Spleen (tissue), 11 donors: ENCODE data around the gene THSD4. TPM values are rescaled to one million over a fixed set of nuclear protein-coding genes. Genes with fewer than 3 reads are reported as not detected.
"Not testable (repeated sequence)": the region's sequence is repeated elsewhere in the genome, so short reads cannot be mapped to it uniquely, and the experiment has no call there.

Experiments
- DNase-seq: peaks from one replicate; pipeline ENCODE4 v3.0.0-alpha.2; 2020
- H3K27ac ChIP-seq, 8 donors: fragments of 200-600 bp; sonication (generic) in 7 of 8; 1 replicate in 4 of 8; 2 replicates in 4 of 8; pipeline versions ENCODE4 v1.5.0 to v1.8.0; 2016 to 2021; ENCODE audit warnings: inconsistent platforms in 4 of 8, mild to moderate bottlenecking in 4 of 8, moderate library complexity in 1 of 8
- H3K27me3 ChIP-seq, 7 donors: fragments of 200-600 bp; sonication (generic) in 6 of 7; replicated peaks in 1 of 7; 1 replicate in 4 of 7; 2 replicates in 3 of 7; pipeline versions ENCODE4 v1.5.0 to v1.8.0; 2016 to 2021; ENCODE audit warnings: inconsistent platforms in 3 of 7, mild to moderate bottlenecking in 1 of 7
- H3K36me3 ChIP-seq, 6 donors: fragments of 200-600 bp; sonication (generic) in 5 of 6; 1 replicate in 4 of 6; 2 replicates in 2 of 6; pipeline versions ENCODE4 v1.5.0 to v1.8.0; 2016 to 2021; ENCODE audit warnings: inconsistent platforms in 2 of 6
- H3K4me1 ChIP-seq, 6 donors: fragments of 200-600 bp; sonication (generic) in 5 of 6; 1 replicate in 3 of 6; 2 replicates in 3 of 6; pipeline versions ENCODE4 v1.5.0 to v1.8.0; 2016 to 2021; ENCODE audit warnings: inconsistent platforms in 3 of 6
- H3K4me3 ChIP-seq, 8 donors: fragments of 200-600 bp; sonication (generic) in 7 of 8; 1 replicate in 4 of 8; 2 replicates in 4 of 8; pipeline versions ENCODE4 v1.5.0 to v1.8.0; 2016 to 2021; ENCODE audit warnings: inconsistent platforms in 4 of 8, mild to moderate bottlenecking in 4 of 8, moderate library complexity in 2 of 8
- H3K9me3 ChIP-seq, 8 donors: fragments of 200-600 bp; sonication (generic) in 7 of 8; 1 replicate in 4 of 8; 2 replicates in 4 of 8; pipeline versions ENCODE4 v1.5.0 to v1.8.0; 2016 to 2021; ENCODE audit warnings: inconsistent platforms in 4 of 8
- POLR2A ChIP-seq, 3 donors: fragments of 450-650 bp; IDR thresholded peaks; one replicate each; pipeline ENCODE4 v1.5.1; 2017; ENCODE audit warnings: antibody characterized with exemption in 3 of 3, mild to moderate bottlenecking in 1 of 3
- POLR2AphosphoS5 ChIP-seq, 3 donors: sonication (generic); formaldehyde crosslinking; IDR thresholded peaks; one replicate each; pipeline ENCODE4 v1.5.1; 2017; ENCODE audit warnings: antibody characterized with exemption in 3 of 3
- WGBS, 5 donors: extraction: QIAGEN DNeasy Blood & Tissue Kit in 3 of 5; methylation state at CpG; one replicate each; pipeline versions ENCODE4 v1.1.5 to v1.1.7; 2013 to 2018; 5-methylcytosine and 5-hydroxymethylcytosine counted together
- intact Hi-C: fragments of 100-400 bp; cut with DNase I; formaldehyde crosslinking; loops from one replicate; pipeline ENCODE4 v1.15.0; 2023; ENCODE audit warnings: low total_unique reads
- polyA plus RNA-seq, 3 donors: library from polyadenylated mRNA; stranded (reverse); fragments of 200-250 nt; gene quantifications; one replicate each; pipeline ENCODE4 v1.2.1, GENCODE V29; 2013
- total RNA-seq, 7 donors: library from RNA; depleted of rRNA in 3 of 7; stranded (reverse); fragments of >200 nt in 3 of 7; fragmentation: NEBNext Ultra II Directional in 4 of 7; extraction: Animal tissue kit (Norgen Biotek cat#: 25700) in 4 of 7; gene quantifications; one replicate each; pipeline versions ENCODE4 v1.1.0 to v1.2.1, GENCODE V29; 2016 to 2021
- TF ChIP-seq, protein P1 (sequence below), 11 experiments: fragments of 200-600 bp in 7 of 11; fragments of 450-650 bp in 4 of 11; sonication (generic) in 4 of 11; IDR thresholded peaks in 8 of 11; conservative IDR thresholded peaks in 3 of 11; 1 replicate in 7 of 11; 2 replicates in 4 of 11; pipeline versions ENCODE4 v1.4.0 to v1.8.0; 2016 to 2021; ENCODE audit warnings: antibody characterized with exemption in 11 of 11, inconsistent platforms in 4 of 11, mild to moderate bottlenecking in 1 of 11
- donor health status: healthy with polysubstance abuse.
- donor health status: DM: no; HTN: no; CAD: no; lungs with moderate emphysema.
- donor health status: DM: no; HTN: no; CAD: no.
- donor health status: Bipolar disorder and iron deficiency.
- donor health status: healthy.
- donor health status: DM: no; HTN: no; CAD: no.
- donor health status: DM: yes; HTN: yes; CAD: no.

THSD4 gene
- total and polyA plus RNA-seq, 10 donors, result 0.29 to 11.3 (median 3.4) TPM

DNA sequence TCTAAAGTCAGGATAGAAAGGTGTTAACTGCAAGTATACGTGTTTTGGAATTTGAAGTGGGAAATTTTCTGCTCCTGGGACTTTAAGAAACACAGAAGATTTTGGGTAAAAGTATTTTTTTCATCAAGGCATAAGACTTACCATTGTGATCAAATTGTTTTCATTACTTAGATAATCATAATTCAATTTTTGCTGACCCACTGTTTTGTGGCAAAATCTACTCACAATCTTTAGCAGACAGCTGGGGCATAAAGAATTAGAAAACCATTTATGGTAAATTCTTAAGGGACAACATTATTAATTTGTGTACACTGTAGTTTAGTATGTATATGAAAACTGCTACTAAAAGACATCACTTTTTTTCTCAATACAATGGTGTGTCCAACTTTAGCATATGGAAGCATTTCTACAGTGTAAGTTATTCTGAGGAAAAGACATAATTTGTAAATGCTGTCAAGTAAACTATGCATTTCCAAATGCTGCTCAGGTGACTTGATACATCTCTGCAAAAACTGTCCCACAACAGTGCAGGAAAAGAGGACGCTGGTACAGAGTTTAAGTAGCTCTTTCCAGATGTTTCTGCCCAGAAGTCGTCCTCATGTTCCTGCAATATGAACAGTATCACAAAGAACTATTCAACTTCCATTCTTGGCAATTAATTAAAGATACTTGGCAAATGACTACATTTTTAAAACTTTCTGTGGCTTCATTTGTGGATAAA, 52.3 kb downstream of the THSD4 start:
- 50 to 73% (median 62%) methylated on average over 3 of the region's 3 CpGs for WGBS, 5 donors
- no peaks in the 10 kb centered on the region for H3K4me1 ChIP-seq
- no peaks in the 10 kb centered on the region for H3K36me3 ChIP-seq
- no peak overlapping the region for H3K4me3 ChIP-seq
- H3K9me3 ChIP-seq, result peaks cover 0 to 29% (median 22%) of the 10 kb centered on the region in 8 donors
- TF ChIP-seq POLR2A (IDR thresholded peaks at IDR 0.05), result no peak
- TF ChIP-seq, protein P1, sequence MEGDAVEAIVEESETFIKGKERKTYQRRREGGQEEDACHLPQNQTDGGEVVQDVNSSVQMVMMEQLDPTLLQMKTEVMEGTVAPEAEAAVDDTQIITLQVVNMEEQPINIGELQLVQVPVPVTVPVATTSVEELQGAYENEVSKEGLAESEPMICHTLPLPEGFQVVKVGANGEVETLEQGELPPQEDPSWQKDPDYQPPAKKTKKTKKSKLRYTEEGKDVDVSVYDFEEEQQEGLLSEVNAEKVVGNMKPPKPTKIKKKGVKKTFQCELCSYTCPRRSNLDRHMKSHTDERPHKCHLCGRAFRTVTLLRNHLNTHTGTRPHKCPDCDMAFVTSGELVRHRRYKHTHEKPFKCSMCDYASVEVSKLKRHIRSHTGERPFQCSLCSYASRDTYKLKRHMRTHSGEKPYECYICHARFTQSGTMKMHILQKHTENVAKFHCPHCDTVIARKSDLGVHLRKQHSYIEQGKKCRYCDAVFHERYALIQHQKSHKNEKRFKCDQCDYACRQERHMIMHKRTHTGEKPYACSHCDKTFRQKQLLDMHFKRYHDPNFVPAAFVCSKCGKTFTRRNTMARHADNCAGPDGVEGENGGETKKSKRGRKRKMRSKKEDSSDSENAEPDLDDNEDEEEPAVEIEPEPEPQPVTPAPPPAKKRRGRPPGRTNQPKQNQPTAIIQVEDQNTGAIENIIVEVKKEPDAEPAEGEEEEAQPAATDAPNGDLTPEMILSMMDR (IDR thresholded peaks at IDR 0.05 in 8 of 11, conservative IDR thresholded peaks at IDR 0.05 in 3 of 11), result no peak
- TF ChIP-seq POLR2AphosphoS5 (IDR thresholded peaks at IDR 0.05), result no peak
- intact Hi-C loops, result no loop called here
- no peak overlapping the region for H3K27ac ChIP-seq
- H3K27me3 ChIP-seq, result peaks cover 0 to 9% (median 0%) of the 10 kb centered on the region in 7 donors
- DNase-seq, result no peak

DNA sequence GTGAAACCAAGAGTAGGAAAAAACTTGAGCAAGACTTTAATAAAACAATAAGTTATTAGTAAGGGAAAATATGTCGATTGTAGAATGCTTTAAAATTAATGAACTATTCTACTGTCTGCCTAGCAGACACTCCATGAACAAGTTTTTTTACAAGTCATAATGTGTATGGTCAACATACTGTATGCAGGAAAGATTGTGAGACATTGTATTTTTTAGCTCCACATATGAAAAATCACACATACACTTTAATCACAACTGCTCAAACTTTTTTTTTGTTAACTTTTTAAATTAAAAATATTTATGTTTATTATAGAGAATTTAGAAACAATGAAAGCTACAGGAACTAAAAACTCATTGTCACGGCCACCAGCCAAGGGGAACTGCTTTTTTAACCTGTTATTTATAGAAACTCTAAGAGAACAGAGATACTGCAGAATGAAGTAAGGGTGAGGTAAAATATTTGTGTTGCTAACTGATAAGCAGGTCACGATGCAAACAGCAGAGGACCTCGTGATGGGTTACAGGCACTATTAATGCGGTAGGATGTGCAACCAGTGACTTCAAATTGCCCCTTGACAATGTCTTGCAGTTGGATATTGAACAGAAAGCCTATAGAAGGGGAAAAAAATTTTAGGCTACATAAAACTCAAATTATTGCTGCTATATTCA, 53.0 kb downstream of the THSD4 start:
- no peak for DNase-seq
- Histone ChIP-seq H3K36me3 (no peaks in the 10 kb centered on the region), H3K4me1 (no peaks in the 10 kb centered on the region), H3K4me3 (no peak overlapping the region), H3K27me3 (peaks cover 0 to 9% (median 0%) of the 10 kb centered on the region in 7 donors), H3K27ac (no peak overlapping the region), H3K9me3 (peaks cover 0 to 30% (median 20%) of the 10 kb centered on the region in 8 donors)
- TF ChIP-seq POLR2A (IDR thresholded peaks at IDR 0.05) (no peak), POLR2AphosphoS5 (IDR thresholded peaks at IDR 0.05) (no peak)
- TF ChIP-seq, protein P1 (IDR thresholded peaks at IDR 0.05 in 8 of 11, conservative IDR thresholded peaks at IDR 0.05 in 3 of 11), result no peak
- 15 to 25% (median 21%) methylated on average over 5 of the region's 5 CpGs for WGBS, 5 donors
- intact Hi-C loops, result no loop called here

DNA sequence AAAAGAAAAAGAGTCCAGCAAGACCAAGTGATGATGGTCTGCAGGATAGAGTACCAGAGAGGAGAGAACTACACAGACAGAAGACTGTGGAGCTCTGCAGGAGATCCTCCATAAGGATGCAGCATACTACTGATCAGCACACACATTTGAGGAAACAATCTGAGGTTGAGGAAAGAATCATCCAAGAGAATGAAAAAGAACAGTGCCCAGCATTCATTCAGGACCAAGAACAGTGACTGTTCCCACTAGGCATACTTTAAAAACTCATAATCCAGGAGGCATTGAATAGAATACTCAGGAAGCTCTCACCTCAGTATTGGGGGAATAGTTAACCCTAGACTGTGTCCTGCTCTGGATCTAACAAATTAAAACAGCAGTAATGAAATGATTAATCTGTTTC, 54.9 kb downstream of the THSD4 start:
- H3K4me1 ChIP-seq, result no peaks in the 10 kb centered on the region
- DNase-seq, result no peak
- H3K27me3 ChIP-seq, result peaks cover 0 to 9% (median 0%) of the 10 kb centered on the region in 7 donors
- intact Hi-C loops, result no loop called here
- no peak overlapping the region for H3K4me3 ChIP-seq
- no peak overlapping the region for H3K27ac ChIP-seq
- TF ChIP-seq, protein P1 (IDR thresholded peaks at IDR 0.05 in 8 of 11, conservative IDR thresholded peaks at IDR 0.05 in 3 of 11), result no peak
- TF ChIP-seq POLR2A (IDR thresholded peaks at IDR 0.05) (no peak), POLR2AphosphoS5 (IDR thresholded peaks at IDR 0.05) (no peak)
- H3K9me3 ChIP-seq, result peaks cover 0 to 35% (median 20%) of the 10 kb centered on the region in 8 donors
- H3K36me3 ChIP-seq, result no peaks in the 10 kb centered on the region

GRCh38 chr15:71171195-71171594, 55.9 kb downstream of the THSD4 start:
- intact Hi-C loops, result no loop called here
- no peak for TF ChIP-seq POLR2AphosphoS5 (IDR thresholded peaks at IDR 0.05)
- TF ChIP-seq POLR2A (IDR thresholded peaks at IDR 0.05), result no peak
- TF ChIP-seq, protein P1 (IDR thresholded peaks at IDR 0.05 in 8 of 11, conservative IDR thresholded peaks at IDR 0.05 in 3 of 11), result no peak
- Histone ChIP-seq H3K36me3 (no peaks in the 10 kb centered on the region), H3K4me1 (no peaks in the 10 kb centered on the region), H3K9me3 (peaks cover 0 to 35% (median 20%) of the 10 kb centered on the region in 8 donors), H3K4me3 (no peak overlapping the region), H3K27ac (no peak overlapping the region), H3K27me3 (peaks cover 0 to 4% (median 0%) of the 10 kb centered on the region in 7 donors)
- DNase-seq, result no peak

GRCh38 chr15:71174360-71174759, 59.1 kb downstream of the THSD4 start:
- 59 to 83% (median 74%) methylated on average over 1 to 8 of the region's 17 CpGs for WGBS, 5 donors
- H3K27ac ChIP-seq, H3K4me3 ChIP-seq, DNase-seq, H3K27me3 ChIP-seq, H3K36me3 ChIP-seq, intact Hi-C loops, H3K4me1 ChIP-seq: not testable (repeated sequence)
- H3K9me3 ChIP-seq, result peaks cover 0 to 35% (median 20%) of the 10 kb centered on the region in 8 donors
